ENCODE results near the gene PYCR2.
"Not testable (repeated sequence)": the region's sequence is repeated elsewhere in the genome, so short reads cannot be mapped to it uniquely, and the experiment has no call there.

The PYCR2 gene

DNA sequence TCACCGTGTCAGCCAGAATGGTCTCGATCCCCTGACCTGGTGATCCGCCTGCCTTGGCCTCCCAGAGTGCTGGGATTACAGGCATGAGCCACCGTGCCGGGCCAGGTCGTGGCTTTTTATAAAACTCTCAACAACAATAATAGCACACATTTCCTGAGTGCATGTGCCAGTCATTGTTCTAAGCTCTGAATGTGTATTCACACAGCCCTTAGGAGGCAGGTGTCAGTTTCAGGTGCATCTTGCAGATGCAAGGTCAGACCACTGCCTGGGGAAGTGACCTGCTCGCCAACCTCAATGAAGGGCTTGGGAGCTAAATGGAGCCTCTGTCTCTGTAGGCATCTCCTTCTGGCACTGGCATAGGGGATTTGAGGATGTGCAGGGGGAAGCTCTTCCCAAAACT, 18.5 kb upstream of the PYCR2 start:
- Histone ChIP-seq H3K4me3 (ENCODE audit: insufficient read length, low read depth) (no peak overlapping the region), H3K36me3 (ENCODE audit: insufficient read depth, insufficient read length, low read length) (no peaks in the 10 kb centered on the region), H3K9me3 (ENCODE audit: insufficient read depth, low read length) (no peaks in the 10 kb centered on the region), H3K4me1 (ENCODE audit: insufficient read depth, insufficient read length) (peaks cover 16% of the 10 kb centered on the region), H3K27me3 (ENCODE audit: insufficient read depth, insufficient read length) (peaks cover 65% of the 10 kb centered on the region), H3K9ac (ENCODE audit: insufficient read length, low read depth) (no peak overlapping the region)
- TF ChIP-seq ZNF274 (IDR thresholded peaks at IDR 0.05; ENCODE audit: low read depth, low read length) (no peak), SUZ12 (IDR thresholded peaks at IDR 0.05; ENCODE audit: extremely low read depth, insufficient read depth, insufficient read length) (no peak), YY1 (IDR thresholded peaks at IDR 0.05; ENCODE audit: insufficient read depth, insufficient read length) (no peak)
- DNase-seq (ENCODE audit: low read depth, low spot score) = no peak

DNA sequence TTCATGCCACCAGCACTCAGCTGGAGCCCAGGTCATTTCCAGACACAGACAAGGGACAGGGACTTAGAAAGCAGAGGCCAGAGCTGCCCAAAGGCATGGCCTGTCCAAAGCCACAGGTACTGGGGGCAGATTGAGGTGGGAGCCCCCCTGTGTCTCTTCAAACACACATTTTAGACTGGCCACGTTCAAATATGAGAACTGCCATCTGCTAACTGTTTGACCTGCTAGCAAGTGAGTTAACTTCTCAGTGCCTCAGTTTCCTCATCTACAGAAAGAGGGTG, 17.8 kb upstream of the PYCR2 start:
- no peak overlapping the region for H3K4me3 ChIP-seq (ENCODE audit: insufficient read length, low read depth)
- TF ChIP-seq YY1 (IDR thresholded peaks at IDR 0.05; ENCODE audit: insufficient read depth, insufficient read length) (no peak), ZNF274 (IDR thresholded peaks at IDR 0.05; ENCODE audit: low read depth, low read length) (no peak), SUZ12 (IDR thresholded peaks at IDR 0.05; ENCODE audit: extremely low read depth, insufficient read depth, insufficient read length) (no peak)
- no peak for DNase-seq (ENCODE audit: low read depth, low spot score)
- no peak overlapping the region for H3K9ac ChIP-seq (ENCODE audit: insufficient read length, low read depth)
- H3K36me3 ChIP-seq (ENCODE audit: insufficient read depth, insufficient read length, low read length) = no peaks in the 10 kb centered on the region
- H3K27me3 ChIP-seq (ENCODE audit: insufficient read depth, insufficient read length) = peaks cover 58% of the 10 kb centered on the region
- no peaks in the 10 kb centered on the region for H3K9me3 ChIP-seq (ENCODE audit: insufficient read depth, low read length)
- H3K4me1 ChIP-seq (ENCODE audit: insufficient read depth, insufficient read length) = peaks cover 16% of the 10 kb centered on the region

DNA sequence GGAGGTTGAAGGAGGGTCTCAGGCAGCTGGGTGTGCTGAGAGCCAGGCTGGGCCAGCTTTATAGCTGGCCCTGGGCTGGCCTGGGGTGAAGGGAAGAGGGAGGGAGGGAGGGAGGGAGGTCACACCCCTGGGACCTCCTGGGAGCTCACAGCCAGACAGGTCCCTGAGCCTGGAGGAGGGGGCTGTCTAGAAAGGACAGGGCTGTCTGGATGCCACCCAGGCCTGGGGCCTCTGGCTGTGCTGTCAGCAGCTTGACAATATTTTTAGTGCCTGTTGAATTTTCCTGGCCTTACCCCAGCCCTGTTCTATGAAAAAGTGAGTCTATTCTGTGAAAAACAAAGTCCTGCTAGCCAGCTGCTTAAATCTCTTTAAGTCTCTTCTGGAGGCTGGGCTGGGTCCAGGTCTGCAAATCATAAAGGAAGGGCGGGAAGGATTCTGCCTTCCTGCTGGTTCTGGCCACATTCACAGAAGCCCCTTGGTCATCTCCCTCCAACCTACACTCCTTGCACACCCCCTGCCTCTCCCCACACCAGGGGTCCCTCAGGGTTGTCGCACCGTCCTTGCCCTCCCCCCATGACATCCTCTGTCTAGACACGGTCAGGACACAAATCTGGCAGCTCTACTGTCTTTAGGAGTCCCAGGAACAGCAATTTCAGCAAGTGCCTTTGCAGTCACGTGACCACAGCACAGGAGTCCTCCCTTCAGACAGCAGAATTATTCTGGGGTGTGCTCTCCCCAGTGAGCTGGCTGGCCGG, 17.3 kb upstream of the PYCR2 start, which contains the start of gene LEFTY2:
TSS of gene LEFTY2 (minus strand) at position 34 of the 755 bp plus-strand sequence. CDS start 80 bp downstream, outside the sequence.
- DNase-seq (ENCODE audit: low read depth, low spot score) = no peak
- Histone ChIP-seq H3K27me3 (ENCODE audit: insufficient read depth, insufficient read length) (peaks cover 53% of the 10 kb centered on the region), H3K36me3 (ENCODE audit: insufficient read depth, insufficient read length, low read length) (no peaks in the 10 kb centered on the region), H3K9ac (ENCODE audit: insufficient read length, low read depth) (no peak within 1 kb of the TSS), H3K4me3 (ENCODE audit: insufficient read length, low read depth) (no peak within 1 kb of the TSS), H3K4me1 (ENCODE audit: insufficient read depth, insufficient read length) (peaks cover 16% of the 10 kb centered on the region), H3K9me3 (ENCODE audit: insufficient read depth, low read length) (no peaks in the 10 kb centered on the region)
- TF ChIP-seq ZNF274 (IDR thresholded peaks at IDR 0.05; ENCODE audit: low read depth, low read length) (no peak), YY1 (IDR thresholded peaks at IDR 0.05; ENCODE audit: insufficient read depth, insufficient read length) (no peak), SUZ12 (IDR thresholded peaks at IDR 0.05; ENCODE audit: extremely low read depth, insufficient read depth, insufficient read length) (no peak)

DNA sequence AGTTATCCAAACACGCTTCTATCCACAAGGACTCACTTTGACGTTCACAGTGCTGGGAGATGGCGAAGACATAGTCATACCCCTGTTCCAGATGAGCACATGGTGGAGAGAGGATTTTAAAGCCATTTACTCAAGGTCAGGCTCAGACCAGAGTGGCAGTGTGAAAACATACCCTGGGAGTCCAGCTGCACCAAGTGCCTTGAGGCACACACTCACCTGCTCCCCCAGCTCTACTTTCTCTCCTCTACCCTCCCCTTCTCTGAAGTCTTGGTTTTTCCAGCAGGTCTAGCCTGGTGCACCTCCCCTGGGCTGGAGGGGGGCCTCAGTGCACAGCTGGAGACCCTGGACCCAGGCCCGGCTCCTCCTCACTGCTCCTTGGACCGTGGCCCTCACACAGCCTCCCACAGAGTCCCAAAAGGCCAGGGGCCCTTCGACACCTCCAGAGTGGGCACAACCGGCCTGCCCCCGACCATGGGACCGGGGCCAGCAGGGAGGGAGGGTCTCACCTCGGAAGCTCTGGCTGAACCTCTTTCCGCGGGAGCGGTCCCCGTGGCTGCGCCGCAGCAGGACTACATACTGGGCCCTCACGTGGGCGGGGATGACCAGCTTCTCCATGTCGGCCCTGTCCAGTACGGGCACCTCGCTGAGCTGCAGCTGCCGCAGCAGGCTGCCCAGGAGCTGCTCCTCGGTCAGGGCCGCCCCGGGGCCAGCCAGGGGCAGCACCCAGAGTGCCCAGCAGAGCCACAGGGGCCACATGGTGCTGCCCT, 16.5 kb upstream of the PYCR2 start:
- no peak overlapping the region for H3K4me3 ChIP-seq (ENCODE audit: insufficient read length, low read depth)
- H3K9me3 ChIP-seq (ENCODE audit: insufficient read depth, low read length) = no peaks in the 10 kb centered on the region
- H3K4me1 ChIP-seq (ENCODE audit: insufficient read depth, insufficient read length) = peaks cover 16% of the 10 kb centered on the region
- peaks cover 45% of the 10 kb centered on the region for H3K27me3 ChIP-seq (ENCODE audit: insufficient read depth, insufficient read length)
- H3K36me3 ChIP-seq (ENCODE audit: insufficient read depth, insufficient read length, low read length) = no peaks in the 10 kb centered on the region
- no peak overlapping the region for H3K9ac ChIP-seq (ENCODE audit: insufficient read length, low read depth)
- TF ChIP-seq ZNF274 (IDR thresholded peaks at IDR 0.05; ENCODE audit: low read depth, low read length) (no peak), SUZ12 (IDR thresholded peaks at IDR 0.05; ENCODE audit: extremely low read depth, insufficient read depth, insufficient read length) (no peak), YY1 (IDR thresholded peaks at IDR 0.05; ENCODE audit: insufficient read depth, insufficient read length) (no peak)
- no peak for DNase-seq (ENCODE audit: low read depth, low spot score)

DNA sequence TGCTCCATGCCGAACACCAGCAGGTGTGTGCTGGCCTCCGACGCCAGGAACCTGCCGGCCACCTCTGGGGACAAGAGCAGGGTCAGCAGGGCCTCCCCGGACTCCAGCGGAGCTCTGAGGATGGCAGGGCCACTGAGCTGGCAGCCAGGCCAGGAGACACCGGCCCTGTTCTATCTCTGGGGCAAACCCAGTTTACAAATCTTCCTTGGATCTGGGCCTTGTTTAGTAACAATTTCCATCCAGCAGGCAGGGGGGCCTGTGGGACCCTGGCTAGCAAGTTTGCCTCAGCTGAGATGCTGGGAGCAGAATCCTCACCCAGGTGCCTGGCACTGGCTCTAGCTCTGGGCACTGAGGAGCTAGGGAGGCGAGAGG, 15.9 kb upstream of the PYCR2 start:
- H3K4me3 ChIP-seq (ENCODE audit: insufficient read length, low read depth); H3K9me3 ChIP-seq (ENCODE audit: insufficient read depth, low read length); H3K9ac ChIP-seq (ENCODE audit: insufficient read length, low read depth); H3K36me3 ChIP-seq (ENCODE audit: insufficient read depth, insufficient read length, low read length); DNase-seq (ENCODE audit: low read depth, low spot score): not testable (repeated sequence)
- peaks cover 11% of the 10 kb centered on the region for H3K4me1 ChIP-seq (ENCODE audit: insufficient read depth, insufficient read length)
- H3K27me3 ChIP-seq (ENCODE audit: insufficient read depth, insufficient read length) = peaks cover 40% of the 10 kb centered on the region

DNA sequence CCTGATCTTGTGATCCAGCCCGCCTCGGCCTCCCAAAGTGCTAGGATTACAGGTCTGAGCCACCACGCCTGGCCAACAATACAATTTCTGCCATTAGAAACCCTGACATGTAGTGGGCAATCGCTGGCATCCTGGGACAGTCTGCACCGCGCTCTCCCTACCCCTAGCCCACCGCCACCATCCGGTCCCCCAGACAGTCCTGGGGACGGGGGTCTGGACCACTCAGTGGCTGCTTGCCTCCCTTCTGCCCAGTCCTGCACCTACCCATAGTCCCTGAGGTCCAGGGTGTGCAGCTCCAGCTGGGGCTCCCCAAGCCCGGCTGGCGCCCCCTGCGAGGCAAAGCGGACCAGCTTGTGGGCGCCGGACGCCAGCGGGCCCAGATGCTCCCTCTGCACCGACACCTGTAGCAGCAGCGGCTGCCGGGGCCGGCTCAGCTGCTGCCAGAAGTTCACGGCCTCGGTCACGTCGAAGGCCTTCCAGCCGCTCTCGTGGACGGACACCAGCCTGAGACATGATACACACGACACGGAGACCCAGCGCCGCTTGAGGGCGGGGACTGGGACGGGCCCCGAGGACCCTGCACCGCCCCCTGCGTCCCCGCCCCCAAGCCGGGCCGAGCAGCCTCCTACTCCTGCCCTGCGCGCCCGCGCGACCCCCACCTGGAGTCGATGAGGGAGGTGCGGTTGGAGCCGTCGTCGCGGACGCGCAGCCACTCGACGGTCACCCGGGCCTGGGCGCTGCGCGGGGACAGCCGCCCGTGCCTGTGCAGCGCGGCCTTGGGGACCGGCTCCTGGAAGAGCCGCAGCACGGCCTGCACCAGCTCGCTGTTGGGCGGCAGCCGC, 15.3 kb upstream of the PYCR2 start:
- not testable (repeated sequence) for H3K9ac ChIP-seq (ENCODE audit: insufficient read length, low read depth); H3K4me1 ChIP-seq (ENCODE audit: insufficient read depth, insufficient read length); H3K36me3 ChIP-seq (ENCODE audit: insufficient read depth, insufficient read length, low read length); H3K4me3 ChIP-seq (ENCODE audit: insufficient read length, low read depth); DNase-seq (ENCODE audit: low read depth, low spot score); H3K9me3 ChIP-seq (ENCODE audit: insufficient read depth, low read length)
- peaks cover 34% of the 10 kb centered on the region for H3K27me3 ChIP-seq (ENCODE audit: insufficient read depth, insufficient read length)

Data from NT2/D1 (cell line).